NOMO-1 treated with dmso at 0.1 percent for 144 hours (cell line): ENCODE measurements around the gene SYNPO2.
"Not testable (repeated sequence)": the region's sequence is repeated elsewhere in the genome, so short reads cannot be mapped to it uniquely, and the experiment has no call there.

Experiments used
- DNase-seq: peaks from one replicate; lab custom pipeline; 2025; ENCODE audit not compliant: unreplicated experiment; lab: John Stamatoyannopoulos, UW

The SYNPO2 gene

GRCh38 chr4:118969359-118969758 lies 80.7 kb downstream of the SYNPO2 start:
- DNase-seq: peak; percentile 36

- DNase-seq: no peak
Observed at GRCh38 chr4:118972167-118972566, 83.5 kb downstream of the SYNPO2 start.

- DNase-seq: no peak
Observed at GRCh38 chr4:118973295-118973694, 84.6 kb downstream of the SYNPO2 start.

GRCh38 chr4:118974758-118975157 lies 86.1 kb downstream of the SYNPO2 start:
- no peak for DNase-seq

GRCh38 chr4:118975449-118976192 lies 87.0 kb downstream of the SYNPO2 start:
- DNase-seq: no peak

- not testable (repeated sequence) for DNase-seq
Observed at GRCh38 chr4:118976193-118976560, 87.5 kb downstream of the SYNPO2 start.

- not testable (repeated sequence) for DNase-seq
Observed at GRCh38 chr4:118977100-118977499, 88.4 kb downstream of the SYNPO2 start.

- no peak for DNase-seq
Observed at GRCh38 chr4:118979712-118980111, 91.1 kb downstream of the SYNPO2 start.

GRCh38 chr4:118981171-118981838 lies 92.7 kb downstream of the SYNPO2 start:
- no peak for DNase-seq

- DNase-seq: peak; percentile 13
Observed at GRCh38 chr4:118981839-118982381, 93.3 kb downstream of the SYNPO2 start.

- DNase-seq: no peak
Observed at GRCh38 chr4:118983293-118983692, 94.6 kb downstream of the SYNPO2 start.

- DNase-seq: no peak
Observed at GRCh38 chr4:118983831-118984230, 95.2 kb downstream of the SYNPO2 start.

GRCh38 chr4:118985170-118986000 lies 96.7 kb downstream of the SYNPO2 start:
- DNase-seq: no peak

- DNase-seq: no peak
Observed at GRCh38 chr4:118987959-118988634, 99.4 kb downstream of the SYNPO2 start.

- no peak for DNase-seq
Observed at GRCh38 chr4:118988635-118988972, 100.0 kb downstream of the SYNPO2 start.

GRCh38 chr4:118989098-118990080 lies 100.7 kb downstream of the SYNPO2 start:
- DNase-seq: no peak

GRCh38 chr4:118991686-118992085 lies 103.0 kb downstream of the SYNPO2 start:
- peak; percentile 47 for DNase-seq

- DNase-seq: no peak
Observed at GRCh38 chr4:118992149-118992548, 103.5 kb downstream of the SYNPO2 start.

- DNase-seq: no peak
Observed at GRCh38 chr4:118993333-118993732, 104.7 kb downstream of the SYNPO2 start.

GRCh38 chr4:118994030-118994429 lies 105.4 kb downstream of the SYNPO2 start:
- no peak for DNase-seq
